ENCODE results near the gene ESPN.

DNA sequence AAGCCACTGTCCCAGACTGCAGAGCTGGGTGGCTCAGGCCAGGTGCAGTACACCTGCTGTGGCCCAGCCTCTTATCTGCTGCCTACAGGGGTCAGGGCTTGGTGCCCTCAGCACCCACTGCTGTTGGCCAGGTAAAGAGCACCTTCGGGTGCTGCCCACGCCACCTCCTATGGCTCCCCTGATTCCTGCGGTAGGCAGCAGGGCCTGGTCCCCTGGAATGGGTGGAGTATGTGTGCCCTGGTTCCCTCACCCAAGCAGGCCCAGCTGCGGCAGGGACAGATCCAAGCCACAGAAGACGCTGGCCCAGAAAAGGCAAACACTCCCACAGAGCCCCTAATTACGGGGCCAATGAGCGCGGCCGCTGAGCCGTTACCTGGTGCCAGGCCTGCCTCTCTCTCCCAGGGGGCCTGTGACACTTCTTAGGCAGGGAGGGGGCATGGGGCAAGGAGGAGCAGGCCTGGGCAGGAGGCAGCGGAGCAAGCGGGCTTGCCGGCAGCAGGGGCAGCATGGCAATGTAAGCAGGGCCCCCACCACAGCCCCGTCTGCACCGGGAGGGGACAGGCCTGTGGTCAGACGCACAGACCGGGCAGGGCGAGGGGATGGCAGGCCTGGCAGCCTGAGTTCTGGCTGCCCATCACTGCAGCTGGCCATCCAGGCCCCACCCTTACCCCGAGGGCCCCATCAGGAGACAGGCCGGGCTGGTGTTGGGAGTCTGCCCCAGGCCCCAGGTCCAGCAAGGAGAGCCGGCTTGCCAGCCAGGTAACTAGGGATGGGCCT, 19.0 kb downstream of the ESPN start:
- TF ChIP-seq, protein P1, sequence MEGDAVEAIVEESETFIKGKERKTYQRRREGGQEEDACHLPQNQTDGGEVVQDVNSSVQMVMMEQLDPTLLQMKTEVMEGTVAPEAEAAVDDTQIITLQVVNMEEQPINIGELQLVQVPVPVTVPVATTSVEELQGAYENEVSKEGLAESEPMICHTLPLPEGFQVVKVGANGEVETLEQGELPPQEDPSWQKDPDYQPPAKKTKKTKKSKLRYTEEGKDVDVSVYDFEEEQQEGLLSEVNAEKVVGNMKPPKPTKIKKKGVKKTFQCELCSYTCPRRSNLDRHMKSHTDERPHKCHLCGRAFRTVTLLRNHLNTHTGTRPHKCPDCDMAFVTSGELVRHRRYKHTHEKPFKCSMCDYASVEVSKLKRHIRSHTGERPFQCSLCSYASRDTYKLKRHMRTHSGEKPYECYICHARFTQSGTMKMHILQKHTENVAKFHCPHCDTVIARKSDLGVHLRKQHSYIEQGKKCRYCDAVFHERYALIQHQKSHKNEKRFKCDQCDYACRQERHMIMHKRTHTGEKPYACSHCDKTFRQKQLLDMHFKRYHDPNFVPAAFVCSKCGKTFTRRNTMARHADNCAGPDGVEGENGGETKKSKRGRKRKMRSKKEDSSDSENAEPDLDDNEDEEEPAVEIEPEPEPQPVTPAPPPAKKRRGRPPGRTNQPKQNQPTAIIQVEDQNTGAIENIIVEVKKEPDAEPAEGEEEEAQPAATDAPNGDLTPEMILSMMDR (IDR thresholded peaks at IDR 0.05), result no peak
- TF ChIP-seq EP300 (IDR thresholded peaks at IDR 0.05) (no peak), POLR2A (IDR thresholded peaks at IDR 0.05) (no peak)

Data from upper lobe of left lung (tissue), 4 donors.